H1 (cell line): Measurements from ENCODE around the gene COL6A3. TPM values are rescaled to one million over a fixed set of nuclear protein-coding genes. Genes with fewer than 3 reads are reported as not detected.

Source experiments
- CTCF ChIA-PET: fragments of 300-600 bp; sonication (Branson Sonifier 250); formaldehyde crosslinking; loops from one replicate; lab custom pipeline; 2021; ENCODE audit not compliant: partially characterized antibody; lab: Charles Lee
- POLR2A ChIA-PET: fragments of 300-600 bp; sonication (Branson Sonifier 250); formaldehyde crosslinking; loops from one replicate; lab custom pipeline; 2021; ENCODE audit warnings: inconsistent platforms; ENCODE audit not compliant: partially characterized antibody; lab: Charles Lee
- DNase-seq, 2 experiments: peaks; one replicate each; pipeline versions ENCODE4 v3.0.0 to v3.0.0-alpha.2; 2010 to 2022; ENCODE audit warnings: low spot score in 2 of 2, low read depth in 1 of 2, mixed read lengths in 1 of 2
- FAIRE-seq: peaks from 2 replicates; lab custom pipeline; 2011; peaks lifted over from hg19 to GRCh38; lab: Jason Lieb, UNC
- H2AFZ ChIP-seq: 2 replicates; pipeline ENCODE4 v1.8.1; 2012; ENCODE audit warnings: low read length, inconsistent platforms
- H2AK5ac ChIP-seq: 2 replicates; pipeline ENCODE4 v1.6.1; 2013; ENCODE audit warnings: low read depth, low read length
- H2BK120ac ChIP-seq: replicated peaks from 2 replicates; pipeline ENCODE3; 2013; ENCODE audit warnings: low read depth, low read length, inconsistent platforms
- H2BK12ac ChIP-seq: 2 replicates; pipeline ENCODE4 v1.6.1; 2013; ENCODE audit warnings: low read depth, low read length
- H2BK15ac ChIP-seq: 2 replicates; pipeline ENCODE4 v1.6.1; 2013; ENCODE audit warnings: low read length
- H2BK20ac ChIP-seq: 2 replicates; pipeline ENCODE4 v1.6.1; 2013; ENCODE audit warnings: low read length
- H2BK5ac ChIP-seq: 2 replicates; pipeline ENCODE4 v1.6.1; 2013; ENCODE audit warnings: low read depth, low read length
- H3K14ac ChIP-seq: 2 replicates; pipeline ENCODE4 v1.6.1; 2013; ENCODE audit warnings: inconsistent platforms; ENCODE audit not compliant: insufficient read length
- H3K18ac ChIP-seq: 2 replicates; pipeline ENCODE4 v1.6.1; 2013; ENCODE audit warnings: low read length; ENCODE audit errors: extremely low read depth
- H3K23ac ChIP-seq: 2 replicates; pipeline ENCODE4 v1.6.1; 2013; ENCODE audit warnings: inconsistent platforms; ENCODE audit not compliant: insufficient read length
- H3K23me2 ChIP-seq: 2 replicates; pipeline ENCODE4 v1.6.1; 2013; ENCODE audit warnings: low read depth, low read length
- H3K27ac ChIP-seq: 2 replicates; pipeline ENCODE4 v1.6.1; 2011; ENCODE audit warnings: low read depth, low read length, inconsistent platforms
- H3K27me3 ChIP-seq, 4 experiments: replicated peaks in 1 of 4; 1 replicate in 1 of 4; 2 replicates in 3 of 4; pipeline versions ENCODE4 v1.6.1 to v1.8.1; 2011 to 2013; ENCODE audit warnings: low read length in 3 of 4, mild to moderate bottlenecking in 3 of 4, inconsistent platforms in 2 of 4, mixed read lengths in 2 of 4, moderate library complexity in 1 of 4; ENCODE audit not compliant: control insufficient read depth in 3 of 4, insufficient read depth in 3 of 4; ENCODE audit errors: extremely low read depth in 1 of 4
- H3K36me3 ChIP-seq, 4 experiments: 2 replicates each; pipeline versions ENCODE4 v1.6.1 to v1.8.1; 2011 to 2013; ENCODE audit warnings: mild to moderate bottlenecking in 4 of 4, low read length in 3 of 4, moderate library complexity in 2 of 4, control low read depth in 1 of 4, inconsistent platforms in 1 of 4; ENCODE audit not compliant: insufficient read depth in 4 of 4, control insufficient read depth in 2 of 4
- H3K4ac ChIP-seq: replicated peaks from 2 replicates; pipeline ENCODE3; 2013; ENCODE audit warnings: low read length, low read depth, mixed read lengths, inconsistent platforms; ENCODE audit not compliant: insufficient read length
- H3K4me1 ChIP-seq, 4 experiments: replicated peaks in 1 of 4; 1 replicate in 1 of 4; 2 replicates in 3 of 4; pipeline versions ENCODE4 v1.6.1 to v1.8.1; 2011 to 2013; ENCODE audit warnings: low read length in 3 of 4, inconsistent platforms in 2 of 4, mixed read lengths in 1 of 4; ENCODE audit not compliant: insufficient read depth in 4 of 4, control insufficient read depth in 3 of 4
- H3K4me2 ChIP-seq, 2 experiments: 2 replicates each; pipeline versions ENCODE4 v1.6.1 to v1.8.1; 2011 to 2013; ENCODE audit warnings: low read depth in 2 of 2, low read length in 2 of 2, control low read depth in 1 of 2, inconsistent platforms in 1 of 2, mild to moderate bottlenecking in 1 of 2; ENCODE audit not compliant: insufficient read depth in 1 of 2
- H3K4me3 ChIP-seq, 4 experiments: fragments of 200-600, 300-600 bp in 1 of 4; sonication (generic), shearing (Covaris generic), sonication (Bioruptor Twin) in 1 of 4; 2 replicates each; pipeline versions ENCODE4 v1.5.1 to v1.8.1; 2011 to 2016; ENCODE audit warnings: low read length in 4 of 4, low read depth in 3 of 4, control low read depth in 2 of 4, inconsistent platforms in 2 of 4, mild to moderate bottlenecking in 2 of 4, mixed read lengths in 1 of 4, moderate library complexity in 1 of 4; ENCODE audit not compliant: insufficient read depth in 2 of 4; ENCODE audit errors: extremely low read depth in 1 of 4
- H3K56ac ChIP-seq: replicated peaks from 2 replicates; pipeline ENCODE3; 2013; ENCODE audit warnings: low read depth, mild to moderate bottlenecking, mixed read lengths, low read length, inconsistent platforms; ENCODE audit not compliant: insufficient read length
- H3K79me1 ChIP-seq: 2 replicates; pipeline ENCODE4 v1.6.1; 2013; ENCODE audit warnings: low read depth, low read length, control low read depth
- H3K79me2 ChIP-seq, 2 experiments: 2 replicates each; pipeline versions ENCODE4 v1.6.1 to v1.8.1; 2012 to 2013; ENCODE audit warnings: low read length in 2 of 2, mild to moderate bottlenecking in 2 of 2, inconsistent platforms in 1 of 2; ENCODE audit not compliant: insufficient read depth in 2 of 2, control insufficient read depth in 1 of 2
- H3K9ac ChIP-seq, 4 experiments: replicated peaks in 1 of 4; 1 replicate in 1 of 4; 2 replicates in 3 of 4; pipeline versions ENCODE4 v1.6.1 to v1.8.1; 2011 to 2013; ENCODE audit warnings: low read depth in 3 of 4, low read length in 3 of 4, control low read depth in 2 of 4, mild to moderate bottlenecking in 2 of 4, moderate library complexity in 2 of 4, inconsistent platforms in 1 of 4; ENCODE audit errors: extremely low read depth in 1 of 4
- H3K9me3 ChIP-seq, 2 experiments: 2 replicates each; pipeline versions ENCODE4 v1.6.1 to v1.8.1; 2012 to 2013; ENCODE audit warnings: mild to moderate bottlenecking in 2 of 2, moderate library complexity in 2 of 2, control low read depth in 1 of 2, inconsistent platforms in 1 of 2, low read depth in 1 of 2, low read length in 1 of 2, mixed read lengths in 1 of 2; ENCODE audit not compliant: insufficient read depth in 2 of 2
- H4K20me1 ChIP-seq, 2 experiments: replicated peaks in 1 of 2; 2 replicates each; pipeline versions ENCODE3 to v1.8.1; 2011 to 2013; ENCODE audit warnings: inconsistent platforms in 2 of 2, low read length in 2 of 2, mild to moderate bottlenecking in 1 of 2; ENCODE audit not compliant: insufficient read depth in 2 of 2, control insufficient read depth in 1 of 2
- H4K5ac ChIP-seq: 2 replicates; pipeline ENCODE4 v1.6.1; 2013; ENCODE audit warnings: low read length, low read depth, mixed read lengths, inconsistent platforms; ENCODE audit not compliant: insufficient read length
- H4K8ac ChIP-seq: 2 replicates; pipeline ENCODE4 v1.8.0; 2013; ENCODE audit warnings: mild to moderate bottlenecking, moderate library complexity, low read length, inconsistent platforms; ENCODE audit not compliant: insufficient read depth; ENCODE audit errors: extremely low read depth
- H4K91ac ChIP-seq: replicated peaks from 2 replicates; pipeline ENCODE3; 2013; ENCODE audit warnings: low read length, mixed read lengths, inconsistent platforms; ENCODE audit not compliant: insufficient read length
- ASH2L ChIP-seq: fragments of 200-600, 300-600 bp; sonication (generic); IDR thresholded peaks from one replicate; pipeline ENCODE4 v1.7.1; 2017; ENCODE audit warnings: low read length
- ATF2 ChIP-seq: IDR thresholded peaks from 2 replicates; pipeline ENCODE4 v1.6.1; 2012; ENCODE audit warnings: low read length, inconsistent platforms
- BRCA1 ChIP-seq: IDR thresholded peaks from 2 replicates; pipeline ENCODE4 v1.6.1; 2012; ENCODE audit warnings: low read depth, low read length, improper control_type of control experiment
- CREB1 ChIP-seq: IDR thresholded peaks from 2 replicates; pipeline ENCODE4 v1.6.1; 2012; ENCODE audit warnings: inconsistent platforms
- EZH2 ChIP-seq: fragments of 200-600 bp; sonication (generic); IDR thresholded peaks from 2 replicates; pipeline ENCODE4 v1.7.1; 2012; ENCODE audit warnings: low read depth, mild to moderate bottlenecking, moderate library complexity, low read length, inconsistent platforms; ENCODE audit not compliant: severe bottlenecking
- KDM4A ChIP-seq: IDR thresholded peaks from one replicate; pipeline ENCODE4 v1.7.1; 2012; ENCODE audit warnings: low read depth, mild to moderate bottlenecking, moderate library complexity, low read length, inconsistent platforms; ENCODE audit not compliant: severe bottlenecking
- MAX ChIP-seq: IDR thresholded peaks from 2 replicates; pipeline ENCODE4 v1.6.1; 2012; ENCODE audit warnings: inconsistent platforms
- NRF1 ChIP-seq: IDR thresholded peaks from 2 replicates; pipeline ENCODE4 v1.6.1; 2011; ENCODE audit warnings: mild to moderate bottlenecking, low read depth, low read length, improper control_type of control experiment
- SIRT6 ChIP-seq: IDR thresholded peaks from one replicate; pipeline ENCODE4 v1.7.1; 2012; ENCODE audit warnings: low read length, inconsistent platforms
- TAF1 ChIP-seq: IDR thresholded peaks from 2 replicates; pipeline ENCODE4 v1.6.1; 2011; ENCODE audit warnings: mild to moderate bottlenecking, low read depth, low read length
- TCF12 ChIP-seq: IDR thresholded peaks from 2 replicates; pipeline ENCODE4 v1.6.1; 2011; ENCODE audit warnings: low read depth, mild to moderate bottlenecking, low read length
- WGBS, 2 experiments: shearing (Covaris generic) in 1 of 2; methylation state at CpG; one replicate each; pipeline versions ENCODE4 v1.1.6 to v1.1.7; 2013 to 2015; ENCODE audit warnings: low lambda C conversion rate in 2 of 2, mixed read lengths in 2 of 2, inconsistent platforms in 1 of 2, low coverage in 1 of 2, missing lambda C conversion rate in 1 of 2; ENCODE audit not compliant: insufficient replicate concordance in 2 of 2, insufficient coverage in 1 of 2, insufficient read length in 1 of 2; ENCODE audit errors: extremely low coverage in 1 of 2, missing lambda C conversion rate in 1 of 2; 5-methylcytosine and 5-hydroxymethylcytosine counted together
- polyA plus RNA-seq, 7 experiments: library from polyadenylated mRNA; depleted of rRNA in 3 of 7; stranded (reverse) in 5 of 7; unstranded in 2 of 7; fragments of >200 nt in 5 of 7; fragments of 200-250 nt in 2 of 7; gene quantifications; 1 replicate in 5 of 7; 2 replicates in 1 of 7; 4 replicates in 1 of 7; pipeline versions ENCODE4 v1.2.1 to v1.2.3, GENCODE V29; 2011 to 2013; ENCODE audit warnings: missing spikeins in 2 of 7, mixed read lengths in 2 of 7
- total RNA-seq: library from RNA; stranded (reverse); fragmentation: NEBNext Ultra II Directional; extraction: Animal tissue kit (Norgen Biotek cat#: 25700); gene quantifications from 2 replicates; pipeline ENCODE4 v1.2.1, GENCODE V29; 2021

COL6A3 gene
- total and polyA plus RNA-seq, 2 of the 8 experiments (the other 6 are each of a cell fraction or from before 2014, with no cell fraction given) = 1.2 to 3.4 TPM

GRCh38 chr2:237358721-237359517, 55.0 kb downstream of the COL6A3 start:
- 45% methylated on average over 9 of the region's 9 CpGs; no CpG with 5 or more reads in 1 of the 2 experiments for WGBS, 2 experiments
- H3K27ac ChIP-seq = no peak overlapping the region; the same call in 1 of the 2 replicates
- H3K79me1 ChIP-seq = no peaks in the 10 kb centered on the region
- H2AFZ ChIP-seq = no peak overlapping the region
- no peaks in the 10 kb centered on the region for H3K23me2 ChIP-seq
- H2BK12ac ChIP-seq = peak overlapping the region; percentile 89
- H4K91ac ChIP-seq = peak overlapping the region; percentile 93
- peak overlapping the region; percentile 36; the same call in 1 of the 2 replicates for H2BK5ac ChIP-seq
- H3K4me3 ChIP-seq = peak overlapping the region in 1 of 4 experiments; percentile 27; a peak in 2 of 8 replicates
- no peak overlapping the region for H3K14ac ChIP-seq
- DNase-seq (no peak), FAIRE-seq (peak; percentile 88)
- no peak overlapping the region for H2AK5ac ChIP-seq
- no peaks in the 10 kb centered on the region for H4K20me1 ChIP-seq
- ChIA-PET POLR2A (no interaction called here), CTCF (interaction anchor here (1.1 to 1.3 kb wide), 2 partner anchors 194 to 213 kb away, joined by 3 read pairs; no protein-coding TSS in a partner anchor)
- H3K56ac ChIP-seq = no peak overlapping the region
- no peak overlapping the region for H2BK15ac ChIP-seq
- H3K18ac ChIP-seq = peak overlapping the region; percentile 15; the same call in 1 of the 2 replicates
- H4K5ac ChIP-seq = peak overlapping the region; percentile 41
- H2BK20ac ChIP-seq = peak overlapping the region; percentile 62; the same call in 1 of the 2 replicates
- H3K36me3 ChIP-seq = no peaks in the 10 kb centered on the region
- peaks cover 7 to 18% (median 12%) of the 10 kb centered on the region in 4 experiments for H3K4me1 ChIP-seq
- H3K4ac ChIP-seq = no peak overlapping the region
- H3K79me2 ChIP-seq = no peaks in the 10 kb centered on the region
- no peaks in the 10 kb centered on the region for H3K27me3 ChIP-seq
- no peak overlapping the region for H4K8ac ChIP-seq
- no peak overlapping the region for H3K9ac ChIP-seq
- no peak overlapping the region for H3K23ac ChIP-seq
- peak overlapping the region; percentile 36 to 38; a peak in 2 of 4 replicates for H3K4me2 ChIP-seq
- H2BK120ac ChIP-seq = peak overlapping the region; percentile 93
- H3K9me3 ChIP-seq = no peaks in the 10 kb centered on the region
- TF ChIP-seq SIRT6 (no peak), TCF12 (no peak), MAX (no peak), EZH2 (no peak), NRF1 (no peak), ASH2L (no peak), TAF1 (no peak), ATF2 (0 out of 2 replicates have a peak, but pooled peaks have one; percentile 9), BRCA1 (no peak), KDM4A (no peak), CREB1 (no peak)
